Thoracic aorta (tissue), 2 donors: ENCODE data around the gene ANKUB1. TPM values are rescaled to one million over a fixed set of nuclear protein-coding genes. Genes with fewer than 3 reads are reported as not detected.

Source experiments
- ATAC-seq: fragments of 150-250 bp; one replicate; pipeline ENCODE4 v1.8.0; 2017; ENCODE audit warnings: low read depth; ENCODE audit not compliant: insufficient number of reproducible peaks, low FRiP score
- DNase-seq: peaks from one replicate; pipeline ENCODE4 v3.0.0-alpha.2; 2020; ENCODE audit warnings: low spot score
- H3K27ac ChIP-seq, 2 donors: fragments of 200-600 bp; sonication (generic); 1 replicate in 1 of 2; 2 replicates in 1 of 2; pipeline ENCODE4 v1.5.1; 2016; ENCODE audit warnings: mild to moderate bottlenecking in 2 of 2, moderate library complexity in 2 of 2
- H3K27me3 ChIP-seq: fragments of 200-600 bp; sonication (generic); replicated peaks from 2 replicates; pipeline ENCODE4 v1.6.0; 2016; ENCODE audit warnings: mild to moderate bottlenecking; ENCODE audit not compliant: insufficient read depth
- H3K36me3 ChIP-seq: fragments of 200-600 bp; sonication (generic); one replicate; pipeline ENCODE4 v1.5.1; 2016
- H3K4me1 ChIP-seq, 2 donors: fragments of 200-600 bp; sonication (generic); 1 replicate in 1 of 2; 2 replicates in 1 of 2; pipeline versions ENCODE4 v1.5.1 to v1.6.0; 2016; ENCODE audit warnings: low read depth in 2 of 2, mild to moderate bottlenecking in 1 of 2; ENCODE audit not compliant: control insufficient read depth in 1 of 2
- H3K4me3 ChIP-seq: fragments of 200-600 bp; sonication (generic); 2 replicates; pipeline ENCODE4 v1.5.1; 2016; ENCODE audit warnings: mild to moderate bottlenecking
- H3K9me3 ChIP-seq: fragments of 200-600 bp; sonication (generic); 2 replicates; pipeline ENCODE4 v1.5.1; 2016
- CTCF ChIP-seq: fragments of 200-600 bp; sonication (generic); IDR thresholded peaks from one replicate; pipeline ENCODE4 v1.5.1; 2019; ENCODE audit warnings: antibody characterized with exemption
- total RNA-seq, 2 donors: library from RNA; depleted of rRNA; stranded (reverse); fragments of >200 nt; gene quantifications; one replicate each; pipeline versions ENCODE4 v1.1.0 to v1.2.3, GENCODE V29; 2016

ANKUB1 gene
- total RNA-seq, 2 donors from 2014 or later, result 0.81 TPM; not detected in 1

- peak; percentile 15 for DNase-seq
- Histone ChIP-seq H3K4me1 (no peaks in the 10 kb centered on the region), H3K9me3 (no peaks in the 10 kb centered on the region), H3K36me3 (no peaks in the 10 kb centered on the region), H3K27ac (no peak overlapping the region), H3K27me3 (no peaks in the 10 kb centered on the region), H3K4me3 (no peak overlapping the region)
- ATAC-seq, result no peak
- TF ChIP-seq CTCF, result peak; percentile 67
Observed at GRCh38 chr3:149771652-149772271, 20.6 kb downstream of the ANKUB1 start.

GRCh38 chr3:149770246-149770645 is 22.1 kb downstream of the ANKUB1 start:
- DNase-seq (no peak), ATAC-seq (no peak)
- Histone ChIP-seq H3K4me3 (no peak overlapping the region), H3K9me3 (no peaks in the 10 kb centered on the region), H3K36me3 (no peaks in the 10 kb centered on the region), H3K4me1 (no peaks in the 10 kb centered on the region), H3K27me3 (no peaks in the 10 kb centered on the region), H3K27ac (no peak overlapping the region)
- no peak for TF ChIP-seq CTCF

DNA sequence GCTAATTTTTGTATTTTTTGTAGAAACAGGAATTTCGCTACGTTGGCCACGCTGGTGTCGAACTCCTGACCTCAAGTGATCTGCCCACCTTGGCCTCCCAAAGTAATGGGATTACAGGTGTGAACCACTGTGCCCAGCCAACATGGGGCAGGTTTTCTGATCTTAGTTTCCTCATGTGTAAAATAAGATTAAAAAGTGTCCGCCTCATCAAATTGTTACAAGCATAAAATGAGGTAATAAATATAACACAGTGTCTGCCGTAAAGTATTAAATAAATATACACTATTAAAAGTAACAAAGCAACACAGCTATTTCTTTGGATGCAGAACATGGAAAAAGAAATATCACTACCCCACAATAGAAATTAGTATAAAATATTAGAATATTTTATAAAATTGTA is 23.6 kb downstream of the ANKUB1 start:
- no peak for TF ChIP-seq CTCF
- no peaks in the 10 kb centered on the region for H3K36me3 ChIP-seq
- no peaks in the 10 kb centered on the region for H3K9me3 ChIP-seq
- ATAC-seq, result no peak
- no peak overlapping the region for H3K27ac ChIP-seq
- H3K27me3 ChIP-seq, result no peaks in the 10 kb centered on the region
- H3K4me1 ChIP-seq, result no peaks in the 10 kb centered on the region
- H3K4me3 ChIP-seq, result no peak overlapping the region
- DNase-seq, result no peak

- Histone ChIP-seq H3K9me3 (no peaks in the 10 kb centered on the region), H3K27me3 (no peaks in the 10 kb centered on the region), H3K27ac (no peak overlapping the region), H3K36me3 (no peaks in the 10 kb centered on the region), H3K4me3 (no peak overlapping the region), H3K4me1 (no peaks in the 10 kb centered on the region)
- TF ChIP-seq CTCF, result no peak
- no peak for DNase-seq
- ATAC-seq, result no peak
Observed at GRCh38 chr3:149767720-149768119, 24.6 kb downstream of the ANKUB1 start.

DNA sequence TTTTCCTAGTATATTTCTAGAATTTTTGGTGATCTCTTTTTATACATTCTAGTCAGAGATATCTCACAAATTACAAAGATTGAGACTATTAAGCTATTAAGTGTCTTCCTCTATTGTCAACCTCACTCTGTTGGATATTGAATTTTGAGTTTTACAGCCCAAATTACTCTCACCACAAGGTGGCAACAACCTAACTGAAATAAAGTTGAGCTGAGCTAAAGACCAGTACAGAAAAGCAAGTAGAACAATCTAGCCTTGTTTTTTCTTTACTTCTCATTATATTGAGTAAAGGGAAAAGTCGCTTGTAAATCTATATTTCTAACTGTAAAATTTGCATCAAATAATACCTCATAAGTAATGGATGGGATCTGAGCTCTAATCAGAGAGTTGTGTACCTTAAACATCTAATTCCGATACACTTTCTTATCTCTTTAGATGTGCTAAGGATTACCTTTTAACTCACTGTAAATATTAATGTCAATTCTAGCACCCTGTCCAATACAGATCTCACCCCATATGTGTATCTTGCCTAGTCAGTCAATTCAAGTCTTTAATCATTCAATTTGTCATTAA is 26.5 kb downstream of the ANKUB1 start:
- ATAC-seq (no peak), DNase-seq (no peak)
- Histone ChIP-seq H3K36me3 (no peaks in the 10 kb centered on the region), H3K27ac (no peak overlapping the region), H3K9me3 (no peaks in the 10 kb centered on the region), H3K4me1 (no peaks in the 10 kb centered on the region), H3K4me3 (no peak overlapping the region), H3K27me3 (no peaks in the 10 kb centered on the region)
- peak; percentile 51 for TF ChIP-seq CTCF
